ENCODE results near the gene TMEM120B. TPM values are rescaled to one million over a fixed set of nuclear protein-coding genes. Genes with fewer than 3 reads are reported as not detected.

Gene TMEM120B
- polyA plus RNA-seq, 3 donors: 6.6 to 8.4 (median 8.1) TPM

DNA sequence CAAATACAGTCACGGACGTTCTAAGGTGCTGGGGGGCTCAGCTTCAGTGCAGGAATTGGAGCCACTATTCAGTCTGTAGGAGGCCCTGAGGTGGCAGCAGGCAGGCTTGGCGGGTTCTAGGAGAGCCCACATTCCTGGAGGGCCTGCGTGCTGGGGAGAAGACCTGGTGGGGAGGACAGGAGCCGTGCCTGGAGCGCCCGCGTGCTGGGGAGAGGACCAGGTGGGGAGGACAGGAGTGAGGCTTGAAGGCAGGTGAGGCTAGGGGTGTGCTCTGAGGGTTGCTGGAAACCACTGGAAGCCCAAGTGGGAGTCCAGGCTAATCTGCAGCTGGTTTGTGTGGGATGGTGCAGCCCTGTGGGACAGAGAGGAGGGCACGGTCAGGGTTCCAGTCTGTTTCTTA lies 57.8 kb downstream of the TMEM120B start:
- DNase-seq (ENCODE audit: low read depth in 3 of 3, low spot score in 2 of 3): no peak

DNA sequence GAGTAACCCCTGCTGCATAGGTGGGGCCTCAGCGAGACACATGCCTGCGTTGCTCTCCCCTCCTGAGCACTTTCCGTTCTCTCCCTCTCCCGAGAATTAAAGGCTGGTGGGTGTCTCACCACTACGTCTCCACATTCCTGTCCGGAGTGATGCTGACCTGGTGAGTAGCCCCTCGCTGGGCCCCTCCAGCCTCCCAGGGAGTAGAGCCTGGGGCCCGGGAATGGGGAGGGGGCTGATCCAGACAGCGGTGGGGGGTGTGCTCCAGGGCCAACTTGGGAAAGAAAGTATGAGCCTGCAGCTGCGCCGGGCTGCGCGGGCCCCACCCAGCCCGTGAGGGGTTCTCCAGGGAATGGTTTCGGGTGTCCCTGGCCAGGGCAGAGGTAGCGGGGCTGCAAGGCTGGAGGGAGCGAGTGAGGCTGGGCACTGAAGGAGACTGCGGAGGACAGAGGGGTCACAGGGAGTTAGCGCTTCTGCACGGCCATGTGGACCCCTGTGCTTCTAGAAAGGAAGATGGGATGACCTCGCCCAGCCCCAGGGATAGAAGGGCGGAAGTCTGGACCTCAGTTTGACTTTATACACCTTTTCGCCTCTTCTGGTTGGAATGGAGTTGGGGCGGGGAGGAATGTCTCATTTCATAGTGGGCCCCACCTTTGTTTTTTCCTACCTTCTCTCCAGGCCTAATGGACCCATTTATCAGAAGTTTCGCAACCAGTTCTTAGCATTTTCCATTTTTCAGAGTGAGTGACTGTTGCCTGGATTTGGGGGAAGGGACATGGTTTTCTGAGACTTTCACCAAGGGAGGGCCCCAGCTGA lies 58.5 kb downstream of the TMEM120B start:
- DNase-seq (ENCODE audit: low read depth in 3 of 3, low spot score in 2 of 3): no peak

DNA sequence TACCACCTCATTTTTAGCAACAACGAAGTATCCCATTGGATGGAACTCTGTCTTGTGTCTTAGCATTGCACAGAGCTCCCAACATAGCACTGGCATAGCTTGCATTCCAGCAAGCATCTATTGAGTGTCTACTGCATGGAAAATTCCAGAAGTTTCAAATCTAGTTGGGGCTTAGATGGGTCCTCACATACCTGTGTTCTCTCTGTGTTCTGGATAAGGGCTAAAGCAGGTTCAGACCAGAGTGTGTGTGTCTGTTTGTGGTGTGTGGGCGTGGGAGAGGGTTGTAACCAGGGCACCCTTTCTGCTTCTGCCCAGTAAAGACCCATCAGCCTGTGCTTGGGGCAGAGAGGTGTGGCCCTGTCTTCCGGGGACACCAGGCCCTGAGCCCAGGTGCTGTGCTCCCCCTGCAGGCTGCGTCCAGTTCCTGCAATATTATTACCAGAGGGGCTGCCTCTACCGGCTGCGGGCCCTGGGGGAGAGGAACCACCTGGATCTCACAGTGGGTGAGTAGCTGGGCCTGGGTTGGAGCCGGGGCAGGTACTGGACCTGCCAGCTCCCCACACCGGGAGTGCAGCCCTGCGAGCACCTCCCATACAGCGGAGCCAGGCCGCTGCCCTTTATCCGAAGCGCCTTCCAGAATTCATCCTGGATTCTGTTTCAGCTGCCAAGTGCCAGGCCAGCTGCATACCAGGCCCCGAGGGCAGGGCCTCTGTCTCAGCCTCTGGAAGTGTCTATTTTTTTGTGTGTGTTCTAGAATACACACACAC lies 60.6 kb downstream of the TMEM120B start:
- no peak for DNase-seq (ENCODE audit: low read depth in 3 of 3, low spot score in 2 of 3)

DNA sequence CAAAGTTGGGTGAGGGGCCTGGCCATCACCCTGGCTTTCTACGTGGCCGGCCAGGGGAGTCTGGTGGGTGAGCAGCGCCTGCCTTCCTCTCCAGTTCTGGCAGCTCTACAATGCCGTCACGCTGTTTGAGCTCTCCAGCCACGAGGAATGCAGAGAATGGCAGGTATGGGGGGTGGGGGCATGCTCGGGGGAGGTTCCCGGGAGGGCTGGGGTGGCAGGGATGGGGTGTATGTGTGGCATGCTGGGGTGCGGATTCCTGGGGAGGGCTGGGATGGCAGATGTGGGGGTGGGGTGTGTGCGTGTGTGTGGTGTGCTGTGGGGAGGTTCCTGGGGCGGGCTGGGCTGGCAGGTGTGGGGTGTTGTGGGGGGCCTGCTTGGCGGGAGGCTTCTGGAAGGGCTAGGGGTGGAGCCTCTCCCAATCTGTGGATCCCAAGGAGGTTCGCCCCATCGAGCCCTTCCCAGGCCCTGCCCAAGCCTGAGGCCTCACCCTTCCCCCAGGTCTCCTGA lies 62.5 kb downstream of the TMEM120B start:
- DNase-seq (ENCODE audit: low read depth in 3 of 3, low spot score in 2 of 3): no peak

DNA sequence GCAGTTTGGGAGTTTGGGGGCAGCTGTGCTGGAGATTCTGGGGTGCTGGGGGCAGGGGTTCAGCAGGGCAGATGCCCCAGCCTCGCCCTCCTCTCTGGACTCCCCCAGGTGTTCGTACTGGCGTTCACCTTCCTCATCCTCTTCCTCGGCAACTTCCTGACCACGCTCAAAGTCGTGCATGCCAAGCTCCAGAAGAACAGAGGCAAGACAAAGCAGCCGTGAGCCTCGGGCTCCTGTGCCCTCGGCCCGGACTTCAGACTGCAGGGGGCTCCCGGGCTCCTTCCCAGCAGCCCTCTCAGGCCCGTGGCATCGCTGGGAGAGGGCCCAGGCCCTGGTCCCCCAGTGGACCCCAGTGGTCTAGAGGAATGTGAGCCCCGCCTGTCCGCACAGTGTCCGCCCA lies 62.9 kb downstream of the TMEM120B start:
- no peak for DNase-seq (ENCODE audit: low read depth in 3 of 3, low spot score in 2 of 3)

DNA sequence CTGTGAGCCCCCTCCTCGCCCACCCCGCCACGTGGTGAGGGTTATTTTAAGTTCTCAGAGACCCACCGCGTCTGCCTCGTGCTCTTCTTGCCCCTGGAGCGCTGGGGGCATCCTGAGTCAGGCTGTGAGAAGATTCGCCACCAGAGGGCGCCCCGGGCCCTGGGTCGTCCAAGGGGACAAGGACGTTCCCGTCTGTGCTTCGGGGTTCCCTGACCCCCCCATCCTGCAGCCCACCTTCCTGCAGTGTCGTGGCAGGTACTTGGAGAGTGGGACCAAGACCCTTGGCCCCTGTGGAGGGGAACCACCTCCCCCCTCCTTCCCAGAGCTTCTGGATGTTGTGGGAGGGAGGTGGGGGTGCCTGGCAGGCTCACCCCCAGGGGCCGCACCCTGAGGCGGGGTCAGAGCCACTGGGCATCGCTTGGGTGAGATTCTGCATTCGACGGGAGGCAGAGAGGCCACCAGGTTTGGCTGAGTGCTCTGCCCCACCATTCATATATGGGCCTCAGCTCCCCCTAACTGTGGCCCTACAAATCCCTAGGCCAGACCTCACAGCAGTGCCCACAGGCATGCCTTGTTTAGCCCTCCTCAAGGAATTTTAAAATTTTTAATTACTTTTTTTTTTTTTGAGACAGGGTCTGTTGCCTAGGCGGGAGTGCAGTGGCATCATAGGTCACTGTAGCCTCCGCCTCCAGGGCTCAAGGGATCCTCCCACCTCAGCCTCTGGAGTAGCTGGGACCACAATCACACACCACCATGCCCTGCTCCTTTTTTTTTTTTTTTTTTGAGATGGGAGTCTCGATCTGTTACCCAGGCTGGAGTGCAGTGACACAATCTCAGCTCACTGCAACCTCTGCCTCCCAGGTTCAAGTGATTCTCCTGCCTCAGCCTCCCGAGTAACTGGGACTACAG lies 63.9 kb downstream of the TMEM120B start:
- no peak for DNase-seq (ENCODE audit: low read depth in 3 of 3, low spot score in 2 of 3)

DNA sequence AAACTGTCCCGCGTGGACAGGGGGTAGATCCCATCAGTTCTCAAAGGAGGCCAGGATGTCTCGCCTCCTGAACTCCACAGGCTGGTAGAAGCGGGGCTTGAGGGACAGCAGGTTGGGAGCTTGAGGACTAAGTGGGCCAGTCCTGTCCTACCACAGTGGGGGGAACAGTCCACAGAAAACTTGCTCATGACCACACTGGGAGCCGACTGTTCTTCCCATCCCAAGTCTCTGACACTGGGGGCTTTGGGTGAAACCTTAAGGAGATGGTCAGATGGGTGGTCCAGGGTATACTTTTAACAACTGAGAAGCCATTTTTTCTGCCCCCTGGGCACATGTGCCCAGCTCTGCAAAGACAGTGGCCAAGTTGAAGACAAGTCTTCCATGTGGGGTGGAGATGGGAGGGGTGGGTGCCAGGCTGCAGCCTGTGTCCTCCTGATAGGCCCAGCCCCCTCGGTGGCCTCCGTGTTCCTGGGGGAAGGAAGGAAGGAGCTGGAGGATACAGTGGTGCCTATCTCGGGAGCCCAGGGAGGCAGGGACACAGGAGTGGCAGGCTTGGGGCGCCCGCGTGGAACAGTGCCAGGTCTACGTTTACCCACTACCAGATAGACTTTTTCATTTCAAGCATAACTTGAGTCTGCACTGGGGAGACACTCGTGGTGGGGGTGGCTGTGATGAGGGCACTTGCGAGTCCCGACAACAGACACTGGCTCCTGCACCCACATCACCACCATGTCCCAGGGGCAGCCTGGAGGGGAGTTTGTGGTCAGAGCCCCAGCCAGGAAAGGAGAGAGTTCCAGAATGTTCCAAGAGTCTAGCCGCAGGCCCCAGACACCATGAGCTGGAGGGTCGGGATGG lies 66.2 kb downstream of the TMEM120B start:
- DNase-seq (ENCODE audit: low read depth in 3 of 3, low spot score in 2 of 3): no peak

DNA sequence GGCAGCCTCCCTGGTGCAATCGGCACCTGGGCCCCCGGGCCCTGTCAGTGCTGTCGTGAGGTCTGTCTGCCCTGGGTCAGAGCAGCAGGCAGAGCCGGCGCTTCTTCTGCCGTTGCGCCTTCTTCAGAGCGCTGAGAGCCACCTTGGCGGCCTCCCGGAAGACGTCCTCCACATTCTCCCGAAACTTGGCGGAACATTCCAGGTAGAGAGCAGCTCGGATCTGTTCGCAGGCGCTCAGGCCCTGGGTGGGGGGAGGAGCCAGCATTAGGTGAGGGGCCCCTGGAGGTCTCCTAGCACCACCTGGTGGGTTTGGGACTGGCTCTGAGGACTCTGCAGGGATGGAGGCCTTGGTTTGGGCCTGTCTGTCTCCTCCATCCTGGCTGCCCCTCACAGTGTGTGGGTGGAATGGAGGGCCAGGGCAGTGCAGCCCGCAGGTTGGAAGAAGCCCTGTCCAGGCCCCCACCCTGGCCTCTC lies 66.9 kb downstream of the TMEM120B start:
- DNase-seq (ENCODE audit: low read depth in 3 of 3, low spot score in 2 of 3): no peak

DNA sequence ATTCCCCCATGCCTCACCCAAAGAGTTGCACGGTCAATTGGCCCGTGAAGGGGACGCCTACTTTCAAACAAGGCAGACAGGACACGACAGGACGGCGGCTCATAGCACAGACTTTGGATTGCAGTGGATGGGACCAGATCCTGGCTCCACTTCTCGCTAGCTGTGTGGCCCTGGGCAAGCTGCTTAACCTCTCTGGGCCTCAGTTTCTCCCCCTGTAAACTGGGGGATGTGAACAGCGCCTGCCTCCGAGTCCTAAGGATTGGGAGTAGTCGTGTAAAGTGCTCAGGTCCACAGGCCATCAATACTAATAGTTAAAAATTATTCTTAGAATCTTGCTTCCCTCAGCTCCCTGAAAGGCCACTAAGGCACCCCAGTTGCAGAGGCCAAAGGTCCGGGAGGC lies 67.9 kb downstream of the TMEM120B start:
- no peak for DNase-seq (ENCODE audit: low read depth in 3 of 3, low spot score in 2 of 3)

DNA sequence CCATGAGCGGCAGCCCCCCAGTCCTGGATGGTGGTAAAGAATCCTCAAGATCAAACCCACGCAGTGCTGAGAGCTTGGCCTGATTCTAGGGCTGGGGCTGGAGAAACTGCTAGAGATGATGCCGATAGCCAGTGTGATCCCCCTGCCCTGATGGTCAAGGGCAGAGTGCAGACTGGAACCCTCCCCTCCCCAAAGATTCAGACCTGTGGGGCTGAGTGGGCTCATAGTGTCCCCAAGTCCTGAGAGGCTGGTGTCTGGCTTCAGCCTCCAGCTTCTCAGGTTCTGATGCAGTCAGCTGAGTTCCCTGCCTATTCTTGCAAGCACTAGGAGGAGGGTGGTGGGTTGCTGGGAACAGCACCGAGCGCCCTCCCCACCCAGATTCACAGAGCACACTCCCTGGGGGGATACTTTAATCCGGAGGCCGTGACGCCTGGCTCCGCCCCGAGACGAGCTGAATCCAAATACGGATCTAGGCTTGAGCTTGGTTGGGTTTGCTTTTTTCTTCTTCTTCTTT lies 69.0 kb downstream of the TMEM120B start:
- DNase-seq (ENCODE audit: low read depth in 3 of 3, low spot score in 2 of 3): no peak

DNA sequence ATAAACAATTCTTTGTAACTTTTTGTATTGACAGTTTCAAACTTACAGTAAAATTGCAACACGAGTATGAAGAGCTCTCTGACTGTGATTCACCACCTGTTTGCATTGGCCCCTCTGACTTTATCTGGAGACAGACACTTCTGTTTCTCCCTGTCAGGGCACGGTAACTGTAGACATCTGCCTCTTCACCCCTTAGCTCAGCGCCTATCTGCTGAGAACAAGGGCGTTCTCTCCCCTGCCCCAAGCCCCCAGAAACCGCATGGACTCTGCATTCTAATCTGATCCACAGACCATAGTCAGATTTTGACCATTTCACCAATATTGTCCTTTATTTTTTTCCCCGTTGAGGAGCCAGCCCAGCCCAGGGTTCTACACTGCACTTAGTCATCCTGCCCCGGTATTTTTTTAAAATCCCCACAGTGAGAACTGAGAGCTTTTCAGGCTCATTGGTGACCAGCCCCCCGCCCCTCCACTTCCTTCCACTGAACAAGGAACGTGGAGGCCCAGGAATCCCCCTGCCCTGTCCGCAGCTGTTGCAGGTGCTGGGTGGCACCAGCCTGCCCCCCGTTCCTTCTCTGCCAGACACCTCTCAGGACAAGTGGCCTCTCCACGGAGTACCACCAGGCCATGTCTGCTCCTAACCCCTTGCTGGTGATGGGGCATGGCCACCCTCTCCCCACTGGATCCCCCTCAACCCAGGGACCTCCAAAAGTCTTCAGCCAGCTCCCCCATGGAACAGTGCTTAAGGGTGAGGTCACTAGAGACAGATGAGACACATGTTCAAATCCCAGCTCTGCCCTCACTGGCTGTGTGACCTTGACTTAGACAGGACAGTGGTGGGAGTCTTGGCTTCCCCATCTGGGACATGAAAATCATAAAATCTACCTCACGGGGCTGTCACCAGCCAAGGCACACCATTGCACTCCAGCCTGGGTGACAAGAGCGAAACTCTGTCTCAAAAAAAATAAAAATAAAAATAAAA lies 69.7 kb downstream of the TMEM120B start:
- DNase-seq (ENCODE audit: low read depth in 3 of 3, low spot score in 2 of 3): no peak

DNA sequence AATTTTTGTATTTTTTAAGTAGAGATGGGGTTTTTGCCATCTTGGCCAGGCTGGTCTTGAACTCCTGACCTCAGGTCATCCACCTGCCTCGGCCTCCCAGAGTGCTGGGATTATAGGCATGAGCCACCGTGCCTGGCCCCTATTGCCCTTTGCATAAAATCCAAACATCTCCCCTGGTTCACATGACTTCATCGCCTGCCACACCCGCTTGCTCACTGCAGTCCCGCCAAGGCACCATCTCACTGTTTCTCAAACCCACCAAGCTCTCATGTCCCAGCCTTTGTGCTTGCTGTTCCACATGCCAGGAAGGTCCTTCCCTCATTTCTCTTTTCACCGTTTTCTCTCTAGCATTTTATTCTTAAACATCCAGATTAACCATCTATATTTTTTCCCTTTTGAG lies 71.2 kb downstream of the TMEM120B start:
- DNase-seq (ENCODE audit: low read depth in 3 of 3, low spot score in 2 of 3): no peak

DNA sequence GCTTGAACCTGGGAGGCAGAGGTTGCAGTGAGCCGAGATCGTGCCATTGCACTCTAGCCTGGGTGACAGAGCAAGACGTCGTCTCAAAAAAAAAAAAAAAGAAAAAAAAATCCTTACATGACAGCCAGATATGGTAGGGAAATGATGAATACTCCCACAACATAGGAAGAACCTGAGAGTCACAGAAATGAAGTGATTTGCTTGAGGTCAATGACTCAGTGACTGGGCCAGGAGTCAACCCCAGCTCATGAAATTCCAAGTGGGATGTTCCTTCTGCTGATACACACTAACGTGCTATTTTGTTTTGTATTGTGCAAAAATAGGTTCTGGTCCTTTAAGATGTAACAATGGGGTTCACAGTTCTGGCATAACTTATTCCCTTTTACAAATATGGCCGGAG lies 71.9 kb downstream of the TMEM120B start:
- DNase-seq (ENCODE audit: low read depth in 3 of 3, low spot score in 2 of 3): no peak

DNA sequence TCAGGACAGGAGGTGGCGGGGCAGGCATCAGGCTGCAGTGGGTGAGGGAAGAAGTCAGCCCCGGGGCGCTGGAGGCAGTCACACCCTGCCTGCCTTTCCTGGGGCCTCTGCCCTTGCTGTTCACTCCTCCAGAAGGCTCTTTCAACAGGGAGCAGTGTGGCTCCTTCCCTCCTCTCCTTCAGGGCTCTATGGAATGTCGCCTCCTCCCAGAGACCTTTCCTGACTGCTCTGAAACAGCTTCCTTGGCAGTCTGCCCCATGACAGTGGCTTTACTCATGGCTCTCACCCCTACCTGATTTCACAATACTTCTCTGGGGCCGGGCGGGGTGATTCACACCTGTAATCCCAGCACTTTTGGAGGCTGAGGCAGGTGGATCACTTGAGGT lies 73.9 kb downstream of the TMEM120B start:
- DNase-seq (ENCODE audit: low read depth in 3 of 3, low spot score in 2 of 3): no peak

DNA sequence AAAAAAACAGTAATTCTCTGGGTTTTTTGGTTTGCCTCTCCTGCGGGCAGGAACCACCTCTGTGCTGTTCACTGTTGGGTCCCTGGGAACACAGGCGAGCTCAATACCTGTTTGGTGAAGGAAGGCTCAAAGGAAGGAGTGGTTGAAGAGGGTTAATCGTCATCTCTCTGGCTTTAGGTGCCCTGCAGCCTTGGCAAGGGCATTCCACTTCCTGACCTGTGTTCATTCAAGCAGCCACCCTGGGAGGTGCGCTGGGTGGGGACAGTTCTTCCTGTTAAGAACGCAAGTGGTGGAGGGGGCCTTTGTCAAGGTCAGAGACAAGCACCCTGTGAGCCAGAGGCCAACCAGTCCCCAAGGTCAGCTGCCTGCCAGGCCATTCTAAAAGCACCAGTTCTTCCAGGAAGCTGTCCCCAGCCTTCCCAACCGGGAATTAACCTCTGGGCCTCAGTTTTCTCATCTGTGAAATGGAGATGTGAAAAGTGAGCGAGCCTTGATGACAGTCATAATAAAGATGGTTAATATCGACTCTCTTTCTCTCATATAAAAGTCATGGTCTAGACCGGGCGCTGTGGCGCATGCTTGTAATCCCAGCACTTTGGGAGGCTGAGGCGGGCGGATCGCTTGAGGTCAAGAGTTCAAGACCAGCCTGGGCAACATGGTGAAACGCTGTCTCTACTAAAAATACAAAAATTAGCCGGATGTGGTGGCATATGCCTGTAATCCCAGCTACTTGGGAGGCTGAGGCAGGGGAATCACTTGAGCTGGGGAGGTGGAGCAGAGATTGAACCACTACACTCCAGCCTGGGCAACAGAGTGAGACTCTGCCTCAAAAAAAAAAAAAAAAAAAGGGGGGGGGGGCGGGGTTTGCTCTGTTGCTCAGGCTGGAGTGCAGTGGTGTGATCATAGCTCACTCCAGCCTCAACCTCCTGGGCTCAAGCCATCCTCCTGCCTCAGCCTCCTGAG lies 74.8 kb downstream of the TMEM120B start:
- no peak for DNase-seq (ENCODE audit: low read depth in 3 of 3, low spot score in 2 of 3)

DNA sequence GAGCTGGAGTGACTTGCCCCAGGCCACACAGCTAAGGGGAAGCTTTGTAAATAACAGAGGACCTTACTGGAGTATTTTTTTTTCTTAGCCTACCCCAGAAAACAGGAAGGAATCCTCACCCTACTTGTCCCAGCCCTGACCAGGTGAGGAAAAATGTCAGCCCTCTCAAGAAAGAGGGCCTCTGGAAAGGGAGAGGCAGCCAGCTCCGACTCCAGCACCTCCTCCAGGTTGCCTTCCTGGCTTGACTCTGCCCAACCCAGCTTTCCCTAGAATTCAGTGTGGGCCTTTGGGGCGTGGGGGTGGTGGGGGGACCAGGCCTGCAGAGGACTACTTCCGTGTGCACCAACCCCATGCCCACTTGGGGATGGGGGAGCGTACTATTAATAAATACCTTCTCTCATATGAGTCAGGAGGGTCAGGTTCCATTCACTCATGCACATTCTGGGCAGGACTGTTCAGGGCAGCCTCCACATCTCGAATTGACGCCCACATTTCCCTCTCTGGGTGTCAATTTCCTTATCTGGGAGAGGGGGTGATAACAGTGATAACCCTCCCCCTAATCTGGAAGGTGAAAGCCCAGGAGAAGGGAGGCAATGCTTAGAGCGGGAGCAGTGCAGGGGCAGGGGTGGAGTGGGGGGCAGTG lies 75.7 kb downstream of the TMEM120B start:
- DNase-seq (ENCODE audit: low read depth in 3 of 3, low spot score in 2 of 3): no peak

All from right renal cortex interstitium (tissue), 3 donors.